Stimulated activated CD8-positive, alpha-beta memory T cell treated with anti-CD3 and anti-CD28 coated beads, Interleukin-7, amount 100 ng/mL, for 4 hours (primary cell): ENCODE data around the gene TKFC.

Source experiments
- DNase-seq, 2 donors: peaks; one replicate each; pipeline ENCODE4 v3.0.0-alpha.2; 2020; ENCODE audit warnings: low read depth in 2 of 2

TKFC gene

DNA sequence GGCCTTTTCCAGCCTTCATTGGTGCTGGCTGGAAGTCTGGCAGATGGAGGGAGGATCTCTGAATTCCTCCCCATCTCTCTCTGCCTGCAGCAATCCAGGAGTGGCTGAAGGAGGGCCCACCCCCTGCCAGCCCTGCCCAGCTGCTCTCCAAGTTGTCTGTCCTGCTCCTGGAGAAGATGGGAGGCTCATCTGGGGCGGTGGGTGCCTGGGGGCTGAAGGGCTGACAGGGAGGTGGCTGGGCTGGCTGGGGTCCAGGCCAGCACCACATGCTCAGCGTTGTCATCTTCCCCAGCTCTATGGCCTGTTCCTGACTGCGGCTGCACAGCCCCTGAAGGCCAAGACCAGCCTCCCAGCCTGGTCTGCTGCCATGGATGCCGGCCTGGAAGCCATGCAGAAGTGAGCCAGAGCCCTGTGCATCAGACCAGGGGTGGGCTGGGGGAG lies 12.2 kb downstream of the TKFC start:
- no peak for DNase-seq

GRCh38 chr11:61345954-61346843 lies 13.2 kb downstream of the TKFC start:
- no peak for DNase-seq

DNA sequence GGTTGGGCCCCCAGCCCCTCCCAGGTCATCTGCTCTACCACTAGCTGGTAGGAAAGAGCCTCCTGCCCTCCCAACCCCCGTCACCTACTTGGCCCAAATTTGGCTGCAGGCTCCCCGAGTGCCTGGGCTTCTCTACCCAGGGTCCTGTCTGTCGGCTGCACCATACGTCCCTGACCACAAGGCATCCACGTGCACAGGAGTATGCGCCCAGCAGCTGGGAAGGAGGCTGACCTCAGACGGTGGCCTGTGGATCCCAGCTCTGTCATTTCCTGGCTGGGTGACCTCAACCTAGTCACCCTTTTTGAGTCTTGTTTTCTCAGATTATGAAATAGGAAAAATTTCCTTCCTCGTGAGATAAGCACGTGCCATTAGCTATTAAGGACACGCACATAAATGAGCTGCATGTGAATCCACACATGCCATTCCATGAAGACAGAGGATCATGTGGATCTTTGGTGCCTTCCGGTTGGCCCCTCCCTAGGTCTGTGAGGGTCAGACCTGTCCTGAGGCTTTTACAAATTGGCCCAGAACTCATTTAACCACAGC lies 15.0 kb downstream of the TKFC start:
- DNase-seq: no peak

GRCh38 chr11:61349189-61349751 lies 16.2 kb downstream of the TKFC start:
- DNase-seq: no peak

- DNase-seq: no peak
These were observed 16.9 kb downstream of the TKFC start for GRCh38 chr11:61349916-61350315.

DNA sequence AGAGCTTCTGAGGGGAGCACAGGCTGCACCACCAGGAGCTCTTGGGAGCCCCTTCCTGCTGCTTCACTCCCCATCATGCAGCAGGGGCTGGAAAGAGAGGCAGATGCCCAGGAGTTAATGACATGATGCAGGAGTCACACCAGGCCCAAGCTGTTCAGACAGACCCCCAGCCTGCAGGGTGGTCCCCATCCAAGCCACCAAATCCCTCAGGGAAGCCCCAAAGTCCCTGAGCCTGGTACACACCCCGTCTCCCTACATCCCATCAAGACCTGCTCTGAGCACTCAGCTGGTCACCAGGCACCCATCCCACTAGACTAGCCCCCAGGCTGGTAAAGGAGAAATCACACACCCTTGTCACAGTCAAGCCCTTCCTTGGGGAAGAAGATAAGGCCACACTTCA lies 17.3 kb downstream of the TKFC start:
- DNase-seq: no peak

- no peak for DNase-seq
These were observed 17.8 kb downstream of the TKFC start for GRCh38 chr11:61350803-61351202.

GRCh38 chr11:61352038-61352437 lies 19.0 kb downstream of the TKFC start:
- DNase-seq: no peak

DNA sequence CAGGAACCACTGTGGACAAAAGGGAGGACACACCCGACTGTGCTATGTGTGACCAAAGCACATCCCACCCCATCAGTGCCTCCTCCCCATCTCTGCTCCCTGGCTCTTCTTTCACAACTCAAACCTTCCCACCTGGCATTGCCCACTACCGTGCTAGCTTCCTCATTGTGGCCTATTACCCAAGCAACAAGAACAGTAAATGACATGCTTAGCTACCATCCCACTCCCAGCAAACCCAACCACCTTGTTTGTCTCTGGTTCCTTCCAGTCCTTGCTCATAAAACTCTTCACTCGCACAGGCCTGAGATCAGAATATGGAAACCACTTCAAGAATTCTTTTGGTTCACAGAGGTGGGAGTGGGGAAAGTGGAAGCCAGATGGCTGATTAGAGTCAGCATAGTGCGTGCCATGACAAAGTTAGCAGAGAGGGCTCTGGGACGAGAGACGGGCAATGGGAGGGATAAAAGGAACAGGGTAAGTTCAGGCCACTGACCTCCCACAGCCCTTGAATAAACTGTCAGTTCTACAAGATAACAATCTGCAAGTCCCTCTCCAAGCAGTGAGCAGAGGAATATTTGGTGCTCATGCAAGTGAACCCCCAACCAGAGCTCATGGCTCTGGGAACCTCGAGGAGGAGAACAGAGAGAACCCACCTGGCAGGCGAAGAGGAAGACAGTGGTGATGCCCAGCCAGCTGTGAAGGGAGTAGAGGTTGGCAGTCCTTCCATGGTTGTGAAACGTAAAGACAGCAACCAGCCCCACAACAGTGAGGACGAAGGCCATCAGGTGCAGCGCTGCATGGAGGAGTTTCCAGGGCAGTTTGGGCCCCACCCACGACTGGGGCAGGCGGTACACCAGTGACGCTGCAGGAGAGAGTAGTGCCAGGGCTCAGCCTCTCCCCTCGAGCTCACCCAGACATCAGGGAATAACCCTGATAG lies 20.4 kb downstream of the TKFC start:
- DNase-seq: no peak

DNA sequence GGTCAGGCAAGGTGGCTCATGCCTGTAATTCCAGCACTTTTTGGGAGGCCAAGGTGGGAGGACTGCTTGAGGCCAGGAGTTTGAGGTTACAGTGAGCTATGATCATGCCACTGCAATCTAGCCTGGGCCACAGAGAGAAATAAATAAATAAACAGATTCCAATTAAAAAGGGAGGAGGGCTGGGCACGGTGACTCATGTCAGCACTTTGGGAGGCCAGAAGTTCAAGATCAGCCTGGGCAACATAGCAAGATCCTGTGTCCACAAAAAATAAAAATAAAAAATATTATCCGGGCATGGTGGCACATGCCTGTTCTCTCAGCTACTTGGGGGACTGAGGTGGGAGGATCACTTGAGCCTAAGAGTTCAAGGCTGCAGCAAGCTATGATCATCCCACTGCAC lies 21.2 kb downstream of the TKFC start:
- no peak for DNase-seq

- DNase-seq: no peak
These were observed 23.7 kb downstream of the TKFC start for GRCh38 chr11:61356706-61357105.

DNA sequence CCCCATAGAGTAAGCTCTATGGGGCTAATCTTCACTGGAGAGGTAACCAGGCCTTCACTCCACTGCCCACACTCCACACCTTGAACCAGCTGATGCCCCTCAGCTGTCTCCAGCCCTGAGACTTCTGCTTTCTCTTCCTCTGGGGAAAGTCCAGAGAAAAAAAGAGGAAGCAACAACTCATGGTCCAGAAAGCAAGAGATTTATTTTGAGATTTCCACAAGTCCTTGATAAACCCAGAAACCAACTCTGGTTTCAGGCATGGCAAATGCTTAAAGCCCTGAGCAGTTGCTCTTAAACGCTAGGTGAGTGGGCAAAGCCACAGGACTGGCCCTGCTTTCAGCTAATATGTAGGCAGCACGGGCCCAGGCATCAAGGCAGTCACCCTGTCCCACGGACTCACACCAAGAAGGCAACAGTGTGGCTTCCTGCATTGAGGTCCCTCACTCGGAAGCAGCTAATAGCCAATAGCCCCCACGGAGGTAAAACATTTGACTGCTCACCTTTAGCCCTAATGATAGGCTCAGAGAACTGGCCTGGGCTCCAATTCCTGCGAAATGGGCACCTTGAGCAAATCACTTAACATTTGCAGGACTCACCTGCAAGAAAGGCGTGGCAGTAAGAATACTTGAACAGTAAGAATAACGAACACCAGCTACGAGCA lies 24.3 kb downstream of the TKFC start:
- DNase-seq: no peak

GRCh38 chr11:61357894-61358239 lies 24.8 kb downstream of the TKFC start:
- no peak for DNase-seq

DNA sequence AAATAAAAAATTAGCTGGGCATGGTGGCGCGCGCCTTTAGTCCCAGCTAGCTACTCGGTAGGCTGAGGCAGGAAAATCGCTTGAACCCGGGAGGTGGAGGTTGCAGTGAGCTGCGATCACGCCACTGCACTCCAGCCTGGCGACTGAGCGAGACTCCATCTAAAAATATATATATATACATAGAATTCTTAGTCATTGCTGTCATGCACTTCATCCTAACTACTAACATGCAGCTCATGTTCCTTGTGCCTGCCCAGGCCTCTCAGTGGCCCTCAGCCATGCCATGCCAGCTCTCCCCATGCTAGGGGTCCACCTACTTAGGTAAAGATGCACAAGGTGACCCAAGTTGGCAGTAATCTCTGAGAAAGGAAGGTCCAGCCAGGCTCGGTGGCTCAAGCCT lies 25.5 kb downstream of the TKFC start:
- DNase-seq: no peak

- no peak for DNase-seq
These were observed 26.5 kb downstream of the TKFC start for GRCh38 chr11:61359516-61359915.

DNA sequence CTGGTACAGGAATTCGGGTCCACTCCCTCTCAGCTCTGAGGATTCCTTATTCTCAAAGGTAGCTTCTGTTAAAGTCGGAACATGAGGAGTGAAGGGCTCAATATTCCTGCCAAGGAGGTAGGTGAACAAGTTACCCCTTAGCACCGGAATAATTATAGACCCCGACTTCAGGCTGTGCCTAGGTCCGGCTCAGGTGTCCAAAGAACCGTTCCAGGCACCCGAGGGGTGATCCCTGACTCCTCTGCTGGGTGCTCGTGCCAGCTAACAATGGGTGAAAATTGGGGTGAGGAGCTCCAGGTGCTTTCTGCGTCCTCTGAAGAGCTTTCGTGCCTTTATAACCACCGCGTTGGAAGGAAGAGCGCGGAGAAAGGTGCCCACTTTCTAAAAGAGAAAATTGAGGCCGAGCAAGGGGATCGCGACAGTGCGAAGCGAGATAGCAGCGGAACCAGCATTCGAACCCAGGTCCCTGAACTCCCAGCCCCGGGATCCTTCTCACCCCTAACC lies 28.3 kb downstream of the TKFC start:
- no peak for DNase-seq

GRCh38 chr11:61361741-61362541 lies 28.9 kb downstream of the TKFC start, which contains the start of the genes CYB561A3 and TMEM138:
Gene CYB561A3, minus strand, starts transcription at chr11:61361882. Its CDS starts 5,169 bp downstream, at chr11:61356713.
Gene TMEM138, plus strand, starts transcription at chr11:61362374. Its CDS starts 2,017 bp downstream, at chr11:61364391.
- peak; percentile 77 to 85 for DNase-seq

DNA sequence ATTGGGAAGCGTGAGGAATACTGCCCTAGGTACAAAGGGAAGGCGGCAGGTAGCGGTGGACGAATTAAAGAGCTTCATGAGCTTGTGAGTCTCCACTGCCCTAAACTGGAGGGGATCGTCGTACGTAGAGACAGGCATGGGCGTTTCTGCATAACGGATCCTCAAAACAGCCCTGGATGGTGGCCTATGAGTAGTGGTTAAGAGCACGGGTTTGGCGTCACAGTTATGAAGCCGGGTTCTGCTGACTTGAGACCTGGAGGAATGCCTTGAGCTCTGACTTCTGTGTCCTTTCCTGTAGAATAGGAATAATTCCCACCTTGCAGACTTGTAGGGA lies 29.5 kb downstream of the TKFC start:
- peak in 1 of 2 donors; percentile 5 for DNase-seq

- DNase-seq: no peak
These were observed 31.1 kb downstream of the TKFC start for GRCh38 chr11:61364012-61364675.

DNA sequence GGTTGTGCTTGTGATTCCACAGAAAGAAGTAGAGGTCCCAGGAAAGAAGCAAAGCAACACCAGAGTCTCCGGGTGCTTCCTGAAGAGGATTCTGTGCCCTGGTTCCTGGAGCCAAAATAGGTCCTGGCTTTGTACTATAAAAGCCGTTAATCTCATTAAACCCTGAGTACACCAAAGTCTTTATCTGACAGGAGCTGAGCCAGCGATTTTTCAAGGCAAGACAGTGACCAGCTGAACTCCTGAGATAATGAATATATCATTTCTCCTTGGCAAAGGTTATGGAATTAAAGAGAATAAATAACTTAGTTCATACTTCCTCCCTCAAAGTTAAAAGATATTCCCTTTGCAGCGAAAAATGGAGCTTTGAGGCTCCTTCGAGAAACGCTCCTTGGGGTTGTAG lies 34.4 kb downstream of the TKFC start:
- no peak for DNase-seq
